Lower lobe of right lung (tissue), 2 donors: ENCODE results near the gene LRP1. TPM values are rescaled to one million over a fixed set of nuclear protein-coding genes. Genes with fewer than 3 reads are reported as not detected.

Experiments used
- ATAC-seq, 2 donors: fragments of 200-7000 bp; cut with Tn5 transposase; one replicate each; pipeline ENCODE4 v1.9.1; 2020 to 2022; ENCODE audit warnings: mild to moderate bottlenecking in 2 of 2, moderate library complexity in 2 of 2
- DNase-seq: peaks from one replicate; pipeline ENCODE4 v3.0.0-alpha.2; 2020
- H3K27ac ChIP-seq: fragments of 200-600 bp; one replicate; pipeline ENCODE4 v1.8.0; 2022
- H3K27me3 ChIP-seq: fragments of 200-600 bp; one replicate; pipeline ENCODE4 v1.8.0; 2022; ENCODE audit warnings: low read depth
- H3K36me3 ChIP-seq: fragments of 200-600 bp; one replicate; pipeline ENCODE4 v1.8.0; 2022; ENCODE audit warnings: mild to moderate bottlenecking
- H3K4me1 ChIP-seq: fragments of 200-600 bp; one replicate; pipeline ENCODE4 v1.8.0; 2022
- H3K4me3 ChIP-seq: fragments of 200-600 bp; one replicate; pipeline ENCODE4 v1.8.0; 2022; ENCODE audit warnings: mild to moderate bottlenecking
- H3K9me3 ChIP-seq: fragments of 200-600 bp; one replicate; pipeline ENCODE4 v1.8.0; 2022
- intact Hi-C: fragments of 100-400 bp; cut with DNase I; formaldehyde crosslinking; loops from one replicate; pipeline ENCODE4 v1.11.0; 2022
- total RNA-seq: library from RNA; stranded (reverse); fragmentation: NEBNext Ultra II Directional; extraction: Animal tissue kit (Norgen Biotek cat#: 25700); gene quantifications from one replicate; pipeline ENCODE4 v1.2.1, GENCODE V29; 2021
- TF ChIP-seq, protein P1 (sequence below): fragments of 200-600 bp; IDR thresholded peaks from one replicate; pipeline ENCODE4 v1.8.0; 2022; ENCODE audit warnings: antibody characterized with exemption, mild to moderate bottlenecking
- donor health status: DM: no; HTN: yes; CAD: no; lungs with severe emphysema.

Gene LRP1
- total RNA-seq, 1 donor from 2014 or later = 404 TPM

DNA sequence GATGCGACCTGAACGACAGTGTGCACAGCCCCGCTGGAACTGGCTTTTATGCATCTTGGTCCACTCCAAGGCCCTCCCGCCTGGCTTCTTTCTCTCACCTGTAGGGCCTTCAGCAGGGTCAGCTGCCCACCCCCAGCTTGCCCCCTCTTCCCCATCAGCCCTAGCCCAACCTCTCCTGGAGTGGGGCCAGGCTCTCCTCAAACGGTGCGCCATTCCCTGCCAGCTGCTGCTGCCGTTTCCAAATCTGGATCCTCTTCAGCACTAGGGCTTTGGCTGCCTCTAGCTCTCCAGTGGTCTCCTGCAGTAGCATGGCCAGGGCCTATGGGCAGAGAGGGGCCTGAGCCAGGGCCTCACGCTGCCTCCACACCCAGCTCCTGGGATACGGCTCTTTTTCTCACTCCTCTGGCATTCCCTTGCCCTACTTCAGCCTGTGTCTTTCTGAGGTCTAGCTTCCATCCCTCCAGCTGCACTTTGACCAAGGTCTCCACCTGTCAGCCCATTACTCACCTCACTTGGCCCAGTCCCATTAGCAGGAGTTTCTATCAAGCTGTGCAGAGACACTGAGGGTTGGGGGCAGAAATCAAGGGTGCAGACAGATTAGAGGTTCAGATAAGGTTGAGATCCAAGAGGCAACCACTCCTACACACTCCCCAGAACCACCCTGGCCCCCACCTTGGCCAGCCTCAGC, 22.1 kb upstream of the LRP1 start:
- Histone ChIP-seq H3K27me3 (no peaks in the 10 kb centered on the region), H3K4me1 (peaks cover 31% of the 10 kb centered on the region), H3K4me3 (no peak overlapping the region), H3K27ac (no peak overlapping the region), H3K36me3 (peaks cover 74% of the 10 kb centered on the region), H3K9me3 (no peaks in the 10 kb centered on the region)
- TF ChIP-seq, protein P1, sequence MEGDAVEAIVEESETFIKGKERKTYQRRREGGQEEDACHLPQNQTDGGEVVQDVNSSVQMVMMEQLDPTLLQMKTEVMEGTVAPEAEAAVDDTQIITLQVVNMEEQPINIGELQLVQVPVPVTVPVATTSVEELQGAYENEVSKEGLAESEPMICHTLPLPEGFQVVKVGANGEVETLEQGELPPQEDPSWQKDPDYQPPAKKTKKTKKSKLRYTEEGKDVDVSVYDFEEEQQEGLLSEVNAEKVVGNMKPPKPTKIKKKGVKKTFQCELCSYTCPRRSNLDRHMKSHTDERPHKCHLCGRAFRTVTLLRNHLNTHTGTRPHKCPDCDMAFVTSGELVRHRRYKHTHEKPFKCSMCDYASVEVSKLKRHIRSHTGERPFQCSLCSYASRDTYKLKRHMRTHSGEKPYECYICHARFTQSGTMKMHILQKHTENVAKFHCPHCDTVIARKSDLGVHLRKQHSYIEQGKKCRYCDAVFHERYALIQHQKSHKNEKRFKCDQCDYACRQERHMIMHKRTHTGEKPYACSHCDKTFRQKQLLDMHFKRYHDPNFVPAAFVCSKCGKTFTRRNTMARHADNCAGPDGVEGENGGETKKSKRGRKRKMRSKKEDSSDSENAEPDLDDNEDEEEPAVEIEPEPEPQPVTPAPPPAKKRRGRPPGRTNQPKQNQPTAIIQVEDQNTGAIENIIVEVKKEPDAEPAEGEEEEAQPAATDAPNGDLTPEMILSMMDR = no peak
- DNase-seq (no peak), ATAC-seq (no peak)
- intact Hi-C loops = no loop called here

DNA sequence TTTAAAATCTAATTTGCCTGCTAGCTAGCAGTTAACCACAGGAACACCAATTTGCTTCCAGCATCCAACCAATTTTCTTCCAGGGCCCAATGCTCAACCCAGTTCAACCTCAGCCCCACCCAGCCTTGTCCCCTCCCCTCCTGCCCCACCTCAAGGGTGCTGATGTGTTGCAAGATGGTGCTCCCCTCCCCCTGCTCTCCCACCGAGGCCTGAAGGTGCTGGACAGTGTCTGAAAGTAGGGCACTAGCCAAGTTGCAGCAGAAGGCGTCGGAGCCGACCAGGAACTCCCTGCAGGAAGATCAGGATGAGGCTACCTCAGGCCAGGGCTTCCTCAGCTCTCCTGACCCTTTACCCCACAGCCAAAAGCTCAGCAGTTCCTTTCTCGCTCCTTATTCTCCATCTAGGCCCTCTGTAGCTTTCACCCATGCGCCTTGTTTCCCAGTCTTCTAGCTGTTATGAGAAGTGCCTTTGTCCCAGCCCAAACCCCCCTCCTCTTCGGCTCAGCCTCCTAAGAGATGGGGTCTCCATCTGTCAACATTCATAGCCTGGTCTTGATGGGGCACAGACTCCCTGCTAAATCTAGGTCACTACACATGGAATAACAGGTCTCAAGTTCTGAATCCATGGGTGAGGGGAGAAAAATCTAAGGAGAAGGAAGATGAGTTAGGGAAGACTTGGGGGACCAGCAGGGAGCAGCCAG, 20.7 kb upstream of the LRP1 start:
- ATAC-seq = no peak
- DNase-seq = no peak
- Histone ChIP-seq H3K4me1 (peaks cover 35% of the 10 kb centered on the region), H3K27me3 (no peaks in the 10 kb centered on the region), H3K36me3 (peaks cover 60% of the 10 kb centered on the region), H3K27ac (no peak overlapping the region), H3K4me3 (no peak overlapping the region), H3K9me3 (no peaks in the 10 kb centered on the region)
- intact Hi-C loops = no loop called here
- TF ChIP-seq, protein P1 = no peak

DNA sequence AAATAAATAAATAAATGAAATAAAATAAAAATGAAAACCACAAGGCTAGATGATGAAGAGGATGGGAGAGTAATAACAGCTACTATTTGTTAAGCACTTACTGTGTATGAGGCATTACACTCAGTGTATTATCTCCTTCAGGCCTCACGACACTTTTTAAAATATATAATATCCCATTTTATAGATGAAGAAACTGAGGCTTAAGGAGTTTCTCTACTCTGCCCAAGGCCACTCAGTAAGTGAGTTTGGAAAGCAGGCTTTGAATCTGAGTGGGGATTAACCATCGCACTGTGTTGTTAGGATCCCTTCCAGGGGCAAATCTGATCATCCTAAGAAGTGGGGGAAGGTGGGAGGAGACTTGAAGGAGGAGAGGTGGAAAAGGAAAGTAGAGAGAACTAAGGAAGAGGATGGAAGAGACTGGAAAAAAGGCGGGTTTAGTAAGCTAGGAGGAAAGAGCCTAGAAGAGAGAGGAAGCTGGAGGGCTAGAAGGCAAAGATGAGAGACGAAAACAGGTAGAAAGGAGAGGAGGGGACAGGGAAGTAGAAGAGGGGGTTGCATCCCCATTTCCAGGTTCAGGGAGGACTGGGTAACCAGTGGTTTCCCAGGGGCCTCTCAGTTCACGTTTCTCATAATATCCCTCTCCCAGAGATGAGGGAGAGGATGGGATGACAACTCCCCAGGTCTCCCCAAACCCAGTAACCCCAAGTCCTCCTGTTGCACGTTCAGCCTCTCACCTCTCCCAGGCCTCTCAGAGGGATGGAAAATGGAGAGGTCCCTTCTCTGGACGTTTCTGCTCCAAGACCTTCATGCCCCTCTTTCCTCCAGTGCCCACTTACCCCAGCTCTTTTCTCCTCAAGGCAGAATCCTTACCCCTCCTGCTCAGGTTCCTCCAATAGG, 18.8 kb upstream of the LRP1 start:
- TF ChIP-seq, protein P1 = no peak
- Histone ChIP-seq H3K4me3 (peak overlapping the region; percentile 95), H3K36me3 (peaks cover 41% of the 10 kb centered on the region), H3K27me3 (no peaks in the 10 kb centered on the region), H3K9me3 (no peaks in the 10 kb centered on the region), H3K27ac (peak overlapping the region; percentile 100), H3K4me1 (peaks cover 39% of the 10 kb centered on the region)
- intact Hi-C loops = no loop called here
- DNase-seq (no peak), ATAC-seq (no peak)

DNA sequence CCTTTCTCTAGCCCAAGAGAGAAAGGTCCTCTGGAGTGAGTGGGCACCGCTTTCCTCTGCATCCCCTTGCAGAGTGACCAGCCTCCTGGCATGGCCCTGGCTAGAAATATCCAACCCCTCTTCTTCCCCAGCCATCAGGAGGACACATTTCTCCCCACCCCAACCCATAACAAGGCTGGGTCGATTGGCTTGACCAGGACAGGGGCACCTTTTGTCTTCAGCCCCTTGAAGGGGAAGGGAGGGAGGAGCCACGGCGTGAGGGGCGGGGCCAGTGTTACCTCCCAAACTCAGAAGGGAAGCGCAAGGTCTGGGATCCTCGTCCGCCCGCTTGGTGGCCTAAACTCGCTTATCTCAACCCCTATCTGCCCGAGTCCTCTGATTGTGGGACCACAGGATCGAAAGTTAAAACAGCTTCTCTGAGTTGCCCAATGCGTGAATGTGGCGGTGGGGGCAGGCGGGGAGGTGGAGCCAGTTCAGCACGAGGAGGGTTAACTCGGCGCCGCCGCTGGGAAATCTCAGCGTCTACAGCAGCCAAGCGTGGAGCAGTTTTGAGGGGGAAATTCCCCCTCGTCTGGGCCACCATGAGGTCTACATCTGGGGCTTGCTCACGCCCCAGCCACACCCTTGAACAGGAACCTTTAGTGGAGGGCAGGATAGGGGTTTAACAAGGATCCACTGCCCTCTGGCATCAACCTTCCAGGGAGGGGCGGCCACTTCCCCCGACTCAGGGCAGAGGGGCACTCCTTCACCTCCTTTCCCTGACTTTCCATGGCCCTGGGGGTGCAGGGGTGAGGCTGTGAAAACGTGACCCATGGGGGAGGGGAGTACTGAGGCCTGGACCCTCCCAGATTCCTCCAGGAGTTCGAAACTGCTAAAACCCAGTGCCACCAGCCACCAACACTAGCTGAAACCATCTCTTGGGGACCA, 17.9 kb upstream of the LRP1 start:
- peak overlapping the region; percentile 95 for H3K4me3 ChIP-seq
- intact Hi-C loops = no loop called here

More for the DNA sequence above, 17.9 kb upstream of the LRP1 start:
- peak; percentile 13 to 51 for ATAC-seq
- TF ChIP-seq, protein P1 = no peak
- DNase-seq = peak; percentile 84
- peaks cover 39% of the 10 kb centered on the region for H3K4me1 ChIP-seq
- H3K36me3 ChIP-seq = peaks cover 32% of the 10 kb centered on the region
- peak overlapping the region; percentile 100 for H3K27ac ChIP-seq
- no peaks in the 10 kb centered on the region for H3K9me3 ChIP-seq
- H3K27me3 ChIP-seq = no peaks in the 10 kb centered on the region
